Astrocyte of the hippocampus (primary cell): ENCODE measurements around the gene GBGT1.
"Not testable (repeated sequence)": the region's sequence is repeated elsewhere in the genome, so short reads cannot be mapped to it uniquely, and the experiment has no call there.

Source experiments
- DNase-seq: peaks from one replicate; pipeline ENCODE4 v3.0.0; 2011; ENCODE audit warnings: low read depth, low spot score

The GBGT1 gene

GRCh38 chr9:133163504-133164172 lies at the start of gene GBGT1:
Gene GBGT1 (minus strand): TSS chr9:133163914. CDS start chr9:133162412, 1,502 bp downstream.
- DNase-seq, result peak; percentile 47

DNA sequence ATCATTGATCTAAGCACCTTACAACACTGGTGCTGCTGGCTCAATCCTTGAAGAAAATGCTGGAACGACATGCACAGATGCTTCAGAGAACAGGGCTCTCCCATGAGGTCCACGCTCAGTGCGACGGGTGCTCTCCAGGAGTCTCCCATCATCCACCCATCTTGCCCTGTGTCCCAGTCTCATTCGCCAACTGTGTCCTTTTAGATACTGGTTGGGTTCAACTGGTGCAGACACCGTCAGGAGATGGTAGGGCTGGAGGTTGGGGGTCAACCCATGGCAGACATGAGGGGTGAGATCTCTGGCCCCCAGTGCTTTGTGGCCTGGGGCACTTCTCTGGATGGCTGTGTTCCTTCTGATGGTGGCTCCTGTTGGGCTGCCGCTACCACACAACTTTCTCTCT lies 46.9 kb upstream of the GBGT1 start:
- DNase-seq, result no peak

GRCh38 chr9:133210202-133210532 lies 46.5 kb upstream of the GBGT1 start:
- DNase-seq, result no peak

DNA sequence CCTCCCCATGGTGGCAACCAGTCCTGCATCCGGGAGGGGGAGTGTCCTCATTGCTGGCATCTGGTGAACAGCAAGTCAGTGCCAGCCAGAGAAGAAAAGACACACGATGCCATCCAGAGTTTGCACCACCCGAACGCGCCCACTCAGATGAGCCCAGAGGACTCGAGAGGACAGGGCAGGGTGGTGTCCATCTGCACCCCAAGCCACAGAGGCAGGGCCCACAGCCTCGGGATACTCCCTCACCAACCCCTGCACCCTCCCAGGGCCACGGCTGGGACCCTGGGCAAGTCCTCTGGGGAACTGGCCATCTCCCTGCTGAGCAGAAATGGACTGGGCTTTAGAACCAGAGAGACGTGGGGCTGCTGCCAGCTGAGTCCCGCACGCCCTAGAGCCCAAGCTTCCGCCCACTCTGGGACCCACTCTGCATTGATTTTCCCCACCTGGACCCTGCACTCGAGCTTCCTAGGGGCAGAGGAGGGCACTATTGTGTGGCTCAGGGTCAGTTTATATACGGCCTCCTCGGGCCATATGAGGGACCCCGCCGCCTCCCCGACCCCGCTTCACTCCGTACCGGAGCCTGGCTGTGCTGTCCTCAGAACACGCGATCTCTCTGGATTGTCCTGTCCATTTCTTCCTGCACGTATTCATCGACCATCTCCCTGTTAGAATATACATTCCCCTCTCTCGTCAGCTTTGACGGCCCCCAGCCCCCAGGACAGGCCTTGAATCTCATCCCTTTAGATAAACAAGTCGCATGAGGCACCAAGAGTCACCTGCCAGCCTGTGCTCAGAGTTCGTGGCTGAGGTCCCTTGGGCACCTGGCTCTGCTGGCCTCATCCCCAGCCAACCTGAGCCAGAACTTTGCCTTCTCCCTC lies 45.9 kb upstream of the GBGT1 start:
- not testable (repeated sequence) for DNase-seq

GRCh38 chr9:133208880-133209300 lies 45.2 kb upstream of the GBGT1 start, which contains the start of gene OBP2B:
Gene OBP2B (minus strand): TSS chr9:133209250. CDS start chr9:133209199, 51 bp downstream.
- DNase-seq, result not testable (repeated sequence)

DNA sequence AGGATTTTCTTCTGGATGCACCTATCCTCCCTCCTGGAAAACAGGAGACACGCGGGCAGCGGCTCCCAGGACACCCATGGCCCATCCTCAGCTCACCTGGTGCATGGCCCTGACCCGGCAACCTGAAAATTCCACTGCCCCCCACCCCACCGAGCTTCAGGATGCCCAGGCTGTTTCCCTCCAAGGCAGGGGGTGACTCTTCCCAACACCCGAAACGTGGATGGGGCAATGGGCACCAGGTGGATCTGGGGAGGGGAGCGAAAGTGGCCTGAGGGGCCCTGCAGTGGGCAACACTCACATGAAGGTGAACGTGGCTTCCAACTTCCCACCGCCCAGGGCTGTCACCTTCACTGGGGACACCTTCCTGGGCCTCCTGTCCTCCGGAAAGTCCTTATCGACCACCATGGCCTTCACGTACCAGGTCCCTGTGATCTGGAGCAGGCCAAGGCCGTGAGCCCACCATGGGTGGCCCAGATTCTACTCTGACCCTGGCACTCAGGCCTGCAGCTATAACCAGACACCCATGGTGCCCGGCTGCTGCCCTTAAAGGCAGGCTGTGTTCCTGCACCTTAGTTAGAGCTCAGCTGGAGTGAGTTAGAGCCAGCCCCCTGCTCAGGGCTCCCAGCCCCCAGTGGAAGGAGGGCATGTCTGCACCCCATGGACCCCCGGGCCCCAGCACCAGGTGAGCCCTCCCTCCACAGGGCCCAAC lies 44.6 kb upstream of the GBGT1 start:
- not testable (repeated sequence) for DNase-seq

- DNase-seq, result no peak
Observed at GRCh38 chr9:133207540-133208170, 43.9 kb upstream of the GBGT1 start.

DNA sequence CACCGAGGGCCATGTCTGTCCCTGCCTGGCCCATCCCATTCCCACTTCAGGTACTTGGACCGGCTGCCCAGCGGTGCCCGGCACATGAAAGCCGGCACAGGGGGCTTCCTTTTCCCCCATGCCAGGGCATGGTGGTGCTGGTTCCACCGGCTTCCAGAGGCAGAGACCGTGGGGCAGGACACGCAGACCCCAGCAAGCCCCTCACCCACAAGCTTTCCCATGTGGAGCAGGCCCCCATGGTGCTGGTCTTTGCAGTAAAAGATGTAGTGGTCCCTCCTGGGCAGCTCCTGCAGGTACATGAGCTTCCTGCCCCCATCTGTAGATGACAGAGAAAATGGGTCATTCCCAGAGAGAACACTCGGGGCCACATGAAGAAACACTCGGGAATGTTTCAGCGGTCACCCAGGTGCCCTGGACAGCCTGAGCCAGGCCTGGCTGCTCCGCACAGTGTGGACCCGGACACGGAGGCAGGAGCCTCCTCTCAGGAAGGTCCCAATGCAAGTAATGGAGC lies 43.4 kb upstream of the GBGT1 start:
- DNase-seq, result no peak

DNA sequence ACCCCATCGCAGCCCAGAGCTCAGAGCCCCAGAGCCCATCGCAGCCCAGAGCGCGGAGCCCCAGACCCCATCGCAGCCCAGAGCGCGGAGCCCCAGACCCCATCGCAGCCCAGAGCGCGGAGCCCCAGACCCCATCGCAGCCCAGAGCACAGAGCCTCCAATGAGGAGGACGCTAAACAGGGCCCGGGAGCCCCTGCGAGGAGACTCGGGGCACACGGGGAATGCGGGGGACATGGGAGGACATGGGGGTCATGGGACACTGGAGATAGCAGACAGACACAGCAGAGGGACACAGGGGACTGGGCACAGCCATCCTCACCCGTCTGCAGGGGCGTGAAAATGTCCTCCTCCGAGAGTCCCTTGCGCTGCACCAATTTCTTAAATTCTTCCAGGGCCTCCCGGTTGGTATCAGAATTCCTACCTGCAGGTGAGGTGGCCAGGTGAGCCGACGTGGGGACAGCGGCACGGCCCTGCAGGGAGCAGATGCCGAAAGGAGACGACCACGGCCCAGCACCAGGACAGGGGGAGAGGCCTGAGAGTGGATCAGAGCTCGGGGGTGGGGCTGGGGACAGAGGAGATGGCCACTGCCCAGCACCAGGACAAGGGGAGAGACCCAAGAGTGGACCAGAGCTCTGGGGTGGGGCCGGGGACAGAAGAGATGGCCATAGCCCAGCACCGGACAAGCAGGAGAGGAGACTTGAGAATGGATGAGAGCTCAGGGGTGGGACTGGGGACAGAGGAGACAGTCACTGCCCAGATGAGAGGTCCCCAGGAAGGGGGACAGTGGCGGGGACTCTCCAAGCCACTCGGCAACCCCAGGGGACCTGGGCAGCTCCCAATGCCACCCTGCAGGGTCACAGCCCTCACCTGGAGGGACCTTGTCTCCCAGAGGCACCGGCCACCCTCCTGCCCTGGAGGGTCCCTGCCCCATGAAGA lies 42.5 kb upstream of the GBGT1 start:
- no peak for DNase-seq

DNA sequence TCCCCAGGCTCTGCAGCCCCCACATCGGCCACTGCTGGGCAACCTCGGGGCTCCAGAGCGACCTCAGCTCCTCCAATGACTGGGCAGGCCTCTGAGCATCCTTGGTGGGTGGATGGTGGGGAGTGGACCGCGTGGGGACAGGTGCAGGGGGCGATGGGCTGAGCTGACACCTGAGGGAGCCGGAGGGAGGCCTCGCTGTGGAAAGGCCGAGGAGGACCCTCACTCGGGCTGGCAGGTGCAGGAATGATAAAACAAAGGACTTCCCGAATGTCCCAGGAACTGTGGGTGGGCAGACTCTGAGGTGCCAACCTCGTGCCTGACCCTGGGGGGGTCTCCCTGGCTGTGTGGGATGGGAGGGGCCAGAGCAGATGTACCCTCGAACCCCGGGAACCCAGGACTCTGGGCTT lies 41.8 kb upstream of the GBGT1 start:
- DNase-seq, result not testable (repeated sequence)

DNA sequence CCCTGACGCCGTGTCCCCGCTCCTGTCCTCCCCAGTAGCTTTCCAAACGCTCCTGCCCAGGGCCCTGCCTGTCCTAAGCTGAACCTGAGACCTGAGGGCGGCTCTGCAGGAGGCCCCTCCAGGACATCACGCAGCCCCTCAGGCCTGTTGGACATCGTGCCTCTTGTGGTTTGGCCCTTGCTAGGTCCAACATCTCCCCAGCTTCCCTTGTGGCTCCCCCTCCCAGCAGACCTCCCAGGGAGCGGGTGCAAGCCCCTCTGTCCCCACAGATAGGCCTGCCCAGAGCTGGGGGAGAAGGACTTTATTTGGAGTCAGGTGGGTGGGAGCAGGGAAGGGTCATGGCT lies 41.3 kb upstream of the GBGT1 start:
- DNase-seq, result no peak

- no peak for DNase-seq
Observed at GRCh38 chr9:133204335-133204992, 40.8 kb upstream of the GBGT1 start.

GRCh38 chr9:133203506-133204075 lies 39.9 kb upstream of the GBGT1 start:
- no peak for DNase-seq

GRCh38 chr9:133202688-133203453 lies 39.2 kb upstream of the GBGT1 start:
- DNase-seq, result no peak

DNA sequence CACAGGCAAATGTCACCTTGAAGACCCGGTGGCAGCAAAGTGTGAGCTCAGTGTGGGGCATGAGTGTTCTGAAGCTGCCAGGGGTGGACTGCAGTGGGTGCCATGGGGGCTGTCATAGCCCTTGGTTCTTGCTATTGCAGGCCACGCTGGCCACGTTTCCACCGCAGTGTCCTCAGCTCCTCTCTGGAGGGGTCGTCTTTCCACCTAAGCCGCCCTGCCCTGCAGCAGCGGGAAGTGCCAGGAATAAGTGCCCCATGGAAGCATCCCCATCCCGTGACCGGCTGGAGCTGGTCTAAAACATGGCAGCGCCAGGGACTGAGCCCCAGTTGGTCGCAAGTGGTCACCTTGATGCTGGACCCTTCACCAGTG lies 38.4 kb upstream of the GBGT1 start:
- no peak for DNase-seq

DNA sequence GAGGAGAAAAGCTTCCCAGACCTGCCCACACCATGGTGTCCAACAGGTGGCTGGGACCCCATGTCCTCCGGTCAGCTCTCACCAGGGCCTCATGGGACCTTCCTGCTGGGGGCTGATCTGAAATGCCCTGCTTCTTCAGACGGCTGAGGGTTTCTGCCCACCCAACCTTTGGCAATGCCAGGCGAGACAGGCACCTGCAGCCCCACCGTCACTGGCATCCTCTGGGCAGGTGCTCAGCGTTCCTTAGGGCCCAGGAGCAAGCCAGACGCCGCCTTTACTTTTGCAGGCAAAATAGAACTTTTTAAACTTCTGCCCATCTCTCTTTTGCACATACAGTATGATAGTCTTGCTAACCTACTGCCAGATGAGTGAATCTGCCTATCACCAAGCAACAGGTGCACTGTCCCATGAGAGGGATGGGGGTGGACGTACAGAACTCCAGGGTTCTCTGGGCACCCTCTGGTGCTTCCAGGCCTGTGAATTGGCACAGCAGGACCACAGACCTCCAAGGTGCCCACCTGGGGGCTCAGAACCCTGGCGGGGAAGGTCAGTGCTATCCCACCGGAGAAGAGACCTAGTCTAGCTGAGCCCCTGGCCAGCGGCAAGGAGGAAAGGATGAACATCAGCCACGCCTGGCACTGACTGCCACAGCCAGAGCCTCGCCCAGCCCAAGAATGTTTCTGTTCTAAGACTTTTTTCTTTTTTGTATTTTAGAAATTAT lies 37.9 kb upstream of the GBGT1 start:
- DNase-seq, result no peak

DNA sequence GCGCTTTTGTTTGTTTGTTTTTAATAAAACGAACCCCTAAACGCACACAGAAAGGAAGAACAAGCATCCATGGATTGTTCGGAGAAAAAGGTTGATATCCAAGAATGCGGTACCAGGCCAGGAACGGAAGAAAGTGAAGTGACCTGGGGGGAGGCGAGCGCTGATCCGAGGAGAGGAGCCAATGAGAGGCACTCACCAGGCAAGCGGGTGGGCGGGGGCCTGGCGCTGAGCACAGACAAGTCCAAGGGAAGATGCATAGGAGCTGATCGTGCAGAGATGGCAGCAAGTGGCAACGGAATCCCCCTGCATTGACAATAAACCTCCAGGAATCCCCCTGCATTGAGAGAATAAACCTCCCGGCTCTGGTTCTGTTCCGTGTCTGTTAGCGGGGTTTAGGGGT lies 36.9 kb upstream of the GBGT1 start:
- no peak for DNase-seq

- no peak for DNase-seq
Observed at GRCh38 chr9:133199648-133200321, 36.1 kb upstream of the GBGT1 start.
